ENCODE results near the gene DSG2.

Gene DSG2

GRCh38 chr18:31577195-31577594 lies 79.2 kb downstream of the DSG2 start:
- TF ChIP-seq PAX5 (IDR thresholded peaks at IDR 0.05; ENCODE audit: insufficient read depth, low read length, severe bottlenecking) (no peak), POLR2A (IDR thresholded peaks at IDR 0.05; ENCODE audit: low read depth, low read length) (no peak), TAF1 (IDR thresholded peaks at IDR 0.05; ENCODE audit: low read depth, low read length) (no peak), POU2F2 (IDR thresholded peaks at IDR 0.05; ENCODE audit: low read depth, low read length) (no peak), SPI1 (IDR thresholded peaks at IDR 0.05; ENCODE audit: low read depth, low read length) (no peak), POLR2AphosphoS5 (IDR thresholded peaks at IDR 0.05; ENCODE audit: low read depth, low read length) (no peak)
- DNase-seq (ENCODE audit: insufficient read length, low spot score) (no peak), FAIRE-seq (no peak)

- TF ChIP-seq POLR2A (IDR thresholded peaks at IDR 0.05; ENCODE audit: low read depth, low read length) (no peak), SPI1 (IDR thresholded peaks at IDR 0.05; ENCODE audit: low read depth, low read length) (no peak), TAF1 (IDR thresholded peaks at IDR 0.05; ENCODE audit: low read depth, low read length) (no peak), POU2F2 (IDR thresholded peaks at IDR 0.05; ENCODE audit: low read depth, low read length) (no peak), POLR2AphosphoS5 (IDR thresholded peaks at IDR 0.05; ENCODE audit: low read depth, low read length) (no peak), PAX5 (IDR thresholded peaks at IDR 0.05; ENCODE audit: insufficient read depth, low read length, severe bottlenecking) (no peak)
- FAIRE-seq (peak; percentile 40), DNase-seq (ENCODE audit: insufficient read length, low spot score) (no peak)
Observed at GRCh38 chr18:31578126-31578525, 80.1 kb downstream of the DSG2 start.

- FAIRE-seq: no peak
- TF ChIP-seq POU2F2 (IDR thresholded peaks at IDR 0.05; ENCODE audit: low read depth, low read length) (no peak), TAF1 (IDR thresholded peaks at IDR 0.05; ENCODE audit: low read depth, low read length) (no peak), PAX5 (IDR thresholded peaks at IDR 0.05; ENCODE audit: insufficient read depth, low read length, severe bottlenecking) (no peak), POLR2AphosphoS5 (IDR thresholded peaks at IDR 0.05; ENCODE audit: low read depth, low read length) (no peak), POLR2A (IDR thresholded peaks at IDR 0.05; ENCODE audit: low read depth, low read length) (no peak), SPI1 (IDR thresholded peaks at IDR 0.05; ENCODE audit: low read depth, low read length) (no peak)
- DNase-seq (ENCODE audit: insufficient read length, low spot score): no peak
Observed at GRCh38 chr18:31579375-31579774, 81.4 kb downstream of the DSG2 start.

- FAIRE-seq: no peak
- no peak for TF ChIP-seq POLR2A (IDR thresholded peaks at IDR 0.05; ENCODE audit: low read depth, low read length)
- no peak for TF ChIP-seq SPI1 (IDR thresholded peaks at IDR 0.05; ENCODE audit: low read depth, low read length)
- TF ChIP-seq POLR2AphosphoS5 (IDR thresholded peaks at IDR 0.05; ENCODE audit: low read depth, low read length): no peak
- no peak for TF ChIP-seq TAF1 (IDR thresholded peaks at IDR 0.05; ENCODE audit: low read depth, low read length)
- TF ChIP-seq PAX5 (IDR thresholded peaks at IDR 0.05; ENCODE audit: insufficient read depth, low read length, severe bottlenecking): no peak
- TF ChIP-seq POU2F2 (IDR thresholded peaks at IDR 0.05; ENCODE audit: low read depth, low read length): no peak
- DNase-seq (ENCODE audit: insufficient read length, low spot score): no peak
Observed at GRCh38 chr18:31581498-31582197, 83.7 kb downstream of the DSG2 start.

- DNase-seq (ENCODE audit: insufficient read length, low spot score) (no peak), FAIRE-seq (no peak)
- TF ChIP-seq POLR2AphosphoS5 (IDR thresholded peaks at IDR 0.05; ENCODE audit: low read depth, low read length) (no peak), PAX5 (IDR thresholded peaks at IDR 0.05; ENCODE audit: insufficient read depth, low read length, severe bottlenecking) (no peak), POLR2A (IDR thresholded peaks at IDR 0.05; ENCODE audit: low read depth, low read length) (no peak), POU2F2 (IDR thresholded peaks at IDR 0.05; ENCODE audit: low read depth, low read length) (no peak), TAF1 (IDR thresholded peaks at IDR 0.05; ENCODE audit: low read depth, low read length) (no peak)
Observed at GRCh38 chr18:31583185-31583854, 85.3 kb downstream of the DSG2 start.

GRCh38 chr18:31585991-31586390 lies 88.0 kb downstream of the DSG2 start:
- DNase-seq (ENCODE audit: insufficient read length, low spot score): no peak
- TF ChIP-seq POU2F2 (IDR thresholded peaks at IDR 0.05; ENCODE audit: low read depth, low read length): no peak
- TF ChIP-seq PAX5 (IDR thresholded peaks at IDR 0.05; ENCODE audit: insufficient read depth, low read length, severe bottlenecking): no peak
- no peak for TF ChIP-seq POLR2AphosphoS5 (IDR thresholded peaks at IDR 0.05; ENCODE audit: low read depth, low read length)
- TF ChIP-seq POLR2A (IDR thresholded peaks at IDR 0.05; ENCODE audit: low read depth, low read length): no peak
- TF ChIP-seq SPI1 (IDR thresholded peaks at IDR 0.05; ENCODE audit: low read depth, low read length): no peak
- no peak for TF ChIP-seq TAF1 (IDR thresholded peaks at IDR 0.05; ENCODE audit: low read depth, low read length)
- no peak for FAIRE-seq

GRCh38 chr18:31586616-31587015 lies 88.6 kb downstream of the DSG2 start:
- FAIRE-seq: no peak
- TF ChIP-seq PAX5 (IDR thresholded peaks at IDR 0.05; ENCODE audit: insufficient read depth, low read length, severe bottlenecking) (no peak), SPI1 (IDR thresholded peaks at IDR 0.05; ENCODE audit: low read depth, low read length) (no peak)
- DNase-seq (ENCODE audit: insufficient read length, low spot score): no peak

- FAIRE-seq (no peak), DNase-seq (ENCODE audit: insufficient read length, low spot score) (no peak)
- TF ChIP-seq SPI1 (IDR thresholded peaks at IDR 0.05; ENCODE audit: low read depth, low read length) (no peak), POLR2A (IDR thresholded peaks at IDR 0.05; ENCODE audit: low read depth, low read length) (no peak), POLR2AphosphoS5 (IDR thresholded peaks at IDR 0.05; ENCODE audit: low read depth, low read length) (no peak), TAF1 (IDR thresholded peaks at IDR 0.05; ENCODE audit: low read depth, low read length) (no peak), POU2F2 (IDR thresholded peaks at IDR 0.05; ENCODE audit: low read depth, low read length) (no peak), PAX5 (IDR thresholded peaks at IDR 0.05; ENCODE audit: insufficient read depth, low read length, severe bottlenecking) (no peak)
Observed at GRCh38 chr18:31587529-31587928, 89.6 kb downstream of the DSG2 start.

- TF ChIP-seq PAX5 (IDR thresholded peaks at IDR 0.05; ENCODE audit: insufficient read depth, low read length, severe bottlenecking) (no peak), SPI1 (IDR thresholded peaks at IDR 0.05; ENCODE audit: low read depth, low read length) (no peak), POU2F2 (IDR thresholded peaks at IDR 0.05; ENCODE audit: low read depth, low read length) (no peak)
- DNase-seq (ENCODE audit: insufficient read length, low spot score) (no peak), FAIRE-seq (no peak)
Observed at GRCh38 chr18:31590570-31590969, 92.6 kb downstream of the DSG2 start.

GRCh38 chr18:31591113-31591512 lies 93.1 kb downstream of the DSG2 start:
- no peak for DNase-seq (ENCODE audit: insufficient read length, low spot score)
- no peak for FAIRE-seq
- TF ChIP-seq PAX5 (IDR thresholded peaks at IDR 0.05; ENCODE audit: insufficient read depth, low read length, severe bottlenecking) (no peak), SPI1 (IDR thresholded peaks at IDR 0.05; ENCODE audit: low read depth, low read length) (no peak), POU2F2 (IDR thresholded peaks at IDR 0.05; ENCODE audit: low read depth, low read length) (no peak), POLR2A (IDR thresholded peaks at IDR 0.05; ENCODE audit: low read depth, low read length) (no peak), TAF1 (IDR thresholded peaks at IDR 0.05; ENCODE audit: low read depth, low read length) (no peak), POLR2AphosphoS5 (IDR thresholded peaks at IDR 0.05; ENCODE audit: low read depth, low read length) (no peak)

Measured in GM12891 (cell line).